Endothelial cell of umbilical vein (primary cell): ENCODE results near the gene MAK. TPM values are rescaled to one million over a fixed set of nuclear protein-coding genes. Genes with fewer than 3 reads are reported as not detected.

Experiments
- BruUV-seq: library from RNA; stranded (reverse); fragments of 400-500 nt; replicated peaks from 2 replicates; lab custom pipeline; 2021; lab: Mats Ljungman, UMichigan
- CTCF ChIA-PET: fragments of 300-600, 350-600 bp; sonication (Branson Sonifier 250); formaldehyde crosslinking; loops from one replicate; lab custom pipeline; 2021; ENCODE audit warnings: antibody characterized with exemption, inconsistent platforms; lab: Charles Lee
- POLR2A ChIA-PET: fragments of 300-600, 350-600 bp; sonication (Branson Sonifier 250); formaldehyde crosslinking; loops from one replicate; lab custom pipeline; 2021; ENCODE audit warnings: antibody characterized with exemption, inconsistent platforms; lab: Charles Lee
- DNase-seq: peaks from one replicate; pipeline ENCODE4 v3.0.0-alpha.2; 2011; ENCODE audit warnings: low read depth, low spot score
- FAIRE-seq: peaks from 2 replicates; lab custom pipeline; 2011; peaks lifted over from hg19 to GRCh38; lab: Jason Lieb, UNC
- H2AFZ ChIP-seq: 2 replicates; pipeline ENCODE4 v1.6.0; 2012; ENCODE audit warnings: low read depth, low read length, control low read depth, inconsistent platforms
- H3K27ac ChIP-seq: 2 replicates; pipeline ENCODE4 v1.5.1; 2011; ENCODE audit warnings: low read depth, mild to moderate bottlenecking, control low read depth, low read length, moderate library complexity; ENCODE audit not compliant: insufficient read depth
- H3K27me3 ChIP-seq, 2 experiments: 2 replicates each; pipeline versions ENCODE4 v1.6.0 to v1.6.1; 2011; ENCODE audit warnings: low read length in 2 of 2, mixed read lengths in 1 of 2; ENCODE audit not compliant: control insufficient read depth in 2 of 2, insufficient read depth in 2 of 2
- H3K36me3 ChIP-seq, 2 experiments: 2 replicates in 1 of 2; 3 replicates in 1 of 2; pipeline ENCODE4 v1.5.1; 2011; ENCODE audit warnings: low read length in 2 of 2, mild to moderate bottlenecking in 1 of 2, moderate library complexity in 1 of 2; ENCODE audit not compliant: control insufficient read depth in 2 of 2, insufficient read depth in 2 of 2; ENCODE audit errors: extremely low read depth in 1 of 2
- H3K4me1 ChIP-seq: 3 replicates; pipeline ENCODE4 v1.5.1; 2011; ENCODE audit warnings: mild to moderate bottlenecking, low read length; ENCODE audit not compliant: control insufficient read depth, insufficient read depth; ENCODE audit errors: extremely low read depth
- H3K4me2 ChIP-seq: 2 replicates; pipeline ENCODE4 v1.6.1; 2011; ENCODE audit warnings: low read length, control low read depth, mixed read lengths; ENCODE audit not compliant: insufficient read depth
- H3K4me3 ChIP-seq, 3 experiments: fragments of 200-600 bp in 1 of 3; sonication (generic), shearing (Covaris generic) in 1 of 3; replicated peaks in 1 of 3; 2 replicates each; pipeline ENCODE4 v1.5.1; 2011 to 2016; ENCODE audit warnings: control low read depth in 3 of 3, low read length in 3 of 3, mild to moderate bottlenecking in 2 of 3, inconsistent platforms in 1 of 3, low read depth in 1 of 3, moderate library complexity in 1 of 3; ENCODE audit not compliant: insufficient read depth in 1 of 3
- H3K79me2 ChIP-seq: 2 replicates; pipeline ENCODE4 v1.6.0; 2012; ENCODE audit warnings: low read length, inconsistent platforms; ENCODE audit not compliant: control insufficient read depth, insufficient read depth
- H3K9ac ChIP-seq: replicated peaks from 2 replicates; pipeline ENCODE3; 2011; ENCODE audit warnings: low read length, control low read depth; ENCODE audit not compliant: insufficient read depth; ENCODE audit errors: extremely low read depth
- H3K9me1 ChIP-seq: replicated peaks from 3 replicates; pipeline ENCODE4 v1.6.0; 2011; ENCODE audit warnings: mild to moderate bottlenecking, low read length; ENCODE audit not compliant: control insufficient read depth, insufficient read depth; ENCODE audit errors: extremely low read depth
- H3K9me3 ChIP-seq: replicated peaks from 2 replicates; pipeline ENCODE4 v1.5.1; 2012; ENCODE audit warnings: low read length, inconsistent platforms; ENCODE audit not compliant: control insufficient read depth, insufficient read depth
- H4K20me1 ChIP-seq: replicated peaks from 2 replicates; pipeline ENCODE3; 2011; ENCODE audit warnings: mild to moderate bottlenecking, low read length; ENCODE audit not compliant: control insufficient read depth, insufficient read depth; ENCODE audit errors: extremely low read depth
- CTCF ChIP-seq, 2 donors: IDR thresholded peaks; 1 replicate in 1 of 2; 2 replicates in 1 of 2; pipeline ENCODE4 v1.5.1; 2011; ENCODE audit warnings: low read length in 2 of 2, mild to moderate bottlenecking in 2 of 2, moderate library complexity in 2 of 2, control low read depth in 1 of 2, inconsistent platforms in 1 of 2, low read depth in 1 of 2; ENCODE audit not compliant: insufficient read depth in 1 of 2; ENCODE audit errors: extremely low read depth in 1 of 2
- EZH2 ChIP-seq: IDR thresholded peaks from 2 replicates; pipeline ENCODE4 v1.6.1; 2012; ENCODE audit warnings: borderline replicate concordance, low read depth, mild to moderate bottlenecking, moderate library complexity, low read length, inconsistent platforms; ENCODE audit not compliant: severe bottlenecking
- FOS ChIP-seq: IDR thresholded peaks from 2 replicates; pipeline ENCODE4 v1.6.1; 2011; ENCODE audit warnings: mild to moderate bottlenecking, low read length, moderate library complexity, borderline replicate concordance; ENCODE audit not compliant: insufficient read depth
- GATA2 ChIP-seq: IDR thresholded peaks from 2 replicates; pipeline ENCODE4 v1.7.0; 2011; ENCODE audit warnings: low read depth, mild to moderate bottlenecking, moderate library complexity, mixed read lengths, low read length; ENCODE audit not compliant: insufficient read length, insufficient read depth
- JUN ChIP-seq: IDR thresholded peaks from 2 replicates; pipeline ENCODE4 v1.6.1; 2011; ENCODE audit warnings: borderline replicate concordance, low read depth; ENCODE audit not compliant: insufficient read length, insufficient read depth
- MAX ChIP-seq: IDR thresholded peaks from 2 replicates; pipeline ENCODE4 v1.6.1; 2011; ENCODE audit not compliant: insufficient read depth, insufficient read length
- MYC ChIP-seq: IDR thresholded peaks from one replicate; pipeline ENCODE4 v1.6.1; 2011; ENCODE audit warnings: mild to moderate bottlenecking, low read depth, low read length
- POLR2A ChIP-seq: IDR thresholded peaks from 2 replicates; pipeline ENCODE4 v1.6.1; 2012; ENCODE audit warnings: low read depth, mild to moderate bottlenecking, control low read depth, low read length
- POLR2AphosphoS5 ChIP-seq: IDR thresholded peaks from 2 replicates; pipeline ENCODE4 v1.6.1; 2012; ENCODE audit warnings: low read depth, mild to moderate bottlenecking, control low read depth, low read length, moderate library complexity; ENCODE audit not compliant: insufficient read depth
- dilution Hi-C: fragments of 300-500 bp; cut with MboI; formaldehyde crosslinking; loops from one replicate; pipeline ENCODE4 v1.15.0; 2019; ENCODE audit warnings: low sequenced_read_pairs; ENCODE audit not compliant: extremely low pct_ligation_motif_present
- intact Hi-C: fragments of 100-400 bp; cut with micrococcal nuclease; formaldehyde crosslinking; loops from one replicate; pipeline ENCODE4 v1.10.0; 2022
- polyA plus RNA-seq, 4 experiments: library from polyadenylated mRNA; depleted of rRNA in 3 of 4; stranded (reverse) in 3 of 4; unstranded in 1 of 4; fragments of >200 nt; gene quantifications; 2 replicates each; pipeline versions ENCODE4 v1.2.1 to v1.2.3, GENCODE V29; 2011 to 2012; ENCODE audit warnings: missing spikeins in 1 of 4
- total RNA-seq: library from RNA; stranded (reverse); gene quantifications from 2 replicates; pipeline ENCODE4 v1.2.3, GENCODE V29; 2021

MAK gene
- total and polyA plus RNA-seq, 2 donors (not counting 3 experiments of a cell fraction or from before 2014, with no cell fraction given) = not detected

- no peak for FAIRE-seq
- ChIA-PET POLR2A (no interaction called here), CTCF (no interaction called here)
- dilution Hi-C loops = no loop called here
- H3K27me3 ChIP-seq = peaks cover 23 to 26% of the 10 kb centered on the region in 2 experiments
- H3K9me3 ChIP-seq = no peaks in the 10 kb centered on the region
- H3K27ac ChIP-seq = no peak overlapping the region
- no peak for DNase-seq
- no peaks in the 10 kb centered on the region for H4K20me1 ChIP-seq
- BruUV-seq = no TSS peak
- H3K9me1 ChIP-seq = no peaks in the 10 kb centered on the region
- intact Hi-C loops = loop anchor here (5.0 kb wide), 1 partner anchor 742 kb away; no protein-coding TSS in a partner anchor
- H3K4me1 ChIP-seq = peaks cover 8% of the 10 kb centered on the region
- H3K4me2 ChIP-seq = no peak overlapping the region
- H2AFZ ChIP-seq = no peak overlapping the region
- TF ChIP-seq MAX (no peak), MYC (no peak), EZH2 (no peak), JUN (no peak), FOS (no peak), POLR2A (no peak), POLR2AphosphoS5 (no peak), GATA2 (no peak), CTCF (IDR thresholded peaks at IDR 0.05; ENCODE audit: extremely low read depth in 1 of 2, insufficient read depth in 1 of 2, low read depth in 1 of 2, low read length in 2 of 2) (no peak)
- no peaks in the 10 kb centered on the region for H3K36me3 ChIP-seq
- H3K79me2 ChIP-seq = no peaks in the 10 kb centered on the region
- no peak overlapping the region for H3K9ac ChIP-seq
- H3K4me3 ChIP-seq = no peak overlapping the region
Measured at GRCh38 chr6:10834823-10835222, 3.5 kb downstream of the MAK start.
